Measurements from ENCODE around the gene TMSB15B.
"Not testable (repeated sequence)": the region's sequence is repeated elsewhere in the genome, so short reads cannot be mapped to it uniquely, and the experiment has no call there.

Gene TMSB15B

DNA sequence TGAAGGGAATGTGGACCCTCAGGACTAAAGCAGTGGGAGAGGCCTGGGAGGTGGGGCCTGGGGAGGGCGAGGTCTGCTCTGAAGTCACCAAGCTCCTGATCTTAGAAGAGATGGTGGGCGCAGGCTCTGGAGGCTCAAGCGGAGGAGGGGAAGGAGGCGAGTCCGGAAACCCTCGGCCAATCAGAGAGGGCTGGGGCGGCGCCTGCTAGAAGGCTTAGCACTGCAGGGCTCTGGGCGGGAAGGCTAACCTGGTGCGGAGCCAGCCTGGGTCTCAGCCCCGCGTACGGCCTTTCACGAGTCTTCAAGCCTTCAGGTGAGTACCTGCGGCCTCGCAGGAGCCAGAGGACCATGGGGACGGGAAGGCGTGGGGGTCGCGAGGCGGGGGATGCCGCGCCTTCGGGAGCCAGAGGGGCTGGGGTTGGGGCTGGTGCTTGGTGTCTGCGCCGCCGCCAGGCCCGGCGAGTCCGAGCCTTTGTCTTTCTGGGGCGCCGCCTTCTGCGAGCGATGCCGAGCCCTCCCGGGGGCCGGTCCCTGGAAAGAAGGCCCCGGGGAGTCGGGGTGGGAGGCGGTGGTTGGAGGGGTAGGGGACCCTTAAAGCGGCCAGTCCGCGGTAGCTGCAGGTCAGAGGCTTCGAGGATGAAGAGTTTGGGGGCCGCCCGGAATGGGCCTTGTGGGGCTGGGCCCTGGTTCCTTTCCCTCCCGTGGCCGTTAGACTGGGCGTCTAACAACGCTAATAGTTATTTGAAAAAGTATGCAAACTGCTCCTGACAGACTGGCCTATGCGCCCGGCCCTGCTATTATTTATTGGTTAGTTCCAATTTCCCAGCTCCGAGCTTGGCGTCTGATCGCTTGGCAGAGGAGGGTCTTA is at the start of gene TMSB15B:
Gene TMSB15B, plus strand, starts transcription at position 217 of the 868 bp plus-strand sequence.
- not testable (repeated sequence) for DNase-seq (ENCODE audit: low read depth)

DNA sequence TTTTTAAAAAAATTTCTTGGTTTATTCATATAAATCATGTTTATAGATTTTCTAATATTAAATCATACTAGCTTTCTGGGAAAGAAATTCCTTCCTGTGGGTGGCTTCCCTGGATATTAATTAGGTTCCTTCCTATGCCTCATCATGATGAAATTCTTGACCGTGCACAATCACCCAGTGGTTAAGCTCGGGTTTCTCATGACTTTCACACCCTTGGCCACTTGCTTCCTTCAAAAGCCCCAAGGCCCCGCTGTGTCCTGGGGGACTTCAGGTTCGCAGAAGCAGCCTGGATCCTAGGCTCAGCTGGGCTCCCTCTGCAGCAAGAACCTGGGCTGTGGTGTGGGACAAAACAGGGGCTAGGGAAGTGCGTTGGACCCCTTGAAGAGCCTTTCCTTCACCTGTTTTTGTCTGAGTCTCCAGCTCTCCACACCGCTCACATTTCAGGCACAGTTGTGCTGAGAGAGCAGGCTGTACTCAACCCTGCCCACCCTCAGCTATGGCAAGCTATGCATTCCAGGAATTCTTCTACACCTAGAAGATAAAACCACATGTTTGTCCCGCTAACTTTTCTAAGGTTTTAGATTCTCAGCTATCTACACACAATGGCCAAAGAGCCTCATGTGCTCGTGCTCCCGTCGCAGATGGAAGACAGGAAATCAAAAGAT is 48.9 kb upstream of the TMSB15B start:
- DNase-seq (ENCODE audit: low read depth) = peak; percentile 17

DNA sequence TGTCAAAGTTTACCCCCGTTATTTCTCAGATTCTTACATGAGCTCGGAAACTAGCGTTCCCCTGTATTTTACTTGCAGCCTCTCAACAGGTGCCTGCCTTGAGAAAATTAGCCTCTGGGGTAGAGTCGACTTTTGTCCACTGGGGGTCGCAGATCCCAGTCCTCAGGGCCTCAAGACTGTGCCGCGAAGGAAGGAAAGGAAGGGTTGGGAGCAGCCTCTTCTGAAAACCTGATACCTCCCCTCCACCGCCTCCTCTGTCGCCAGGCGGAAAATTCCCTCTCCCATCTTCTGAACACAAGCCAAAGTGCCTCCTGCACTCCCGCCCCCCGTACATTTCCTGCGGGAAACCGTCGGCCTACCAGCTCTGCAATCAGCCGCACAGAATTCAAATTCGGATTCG is 44.4 kb upstream of the TMSB15B start:
- DNase-seq (ENCODE audit: low read depth) = peak; percentile 60

DNA sequence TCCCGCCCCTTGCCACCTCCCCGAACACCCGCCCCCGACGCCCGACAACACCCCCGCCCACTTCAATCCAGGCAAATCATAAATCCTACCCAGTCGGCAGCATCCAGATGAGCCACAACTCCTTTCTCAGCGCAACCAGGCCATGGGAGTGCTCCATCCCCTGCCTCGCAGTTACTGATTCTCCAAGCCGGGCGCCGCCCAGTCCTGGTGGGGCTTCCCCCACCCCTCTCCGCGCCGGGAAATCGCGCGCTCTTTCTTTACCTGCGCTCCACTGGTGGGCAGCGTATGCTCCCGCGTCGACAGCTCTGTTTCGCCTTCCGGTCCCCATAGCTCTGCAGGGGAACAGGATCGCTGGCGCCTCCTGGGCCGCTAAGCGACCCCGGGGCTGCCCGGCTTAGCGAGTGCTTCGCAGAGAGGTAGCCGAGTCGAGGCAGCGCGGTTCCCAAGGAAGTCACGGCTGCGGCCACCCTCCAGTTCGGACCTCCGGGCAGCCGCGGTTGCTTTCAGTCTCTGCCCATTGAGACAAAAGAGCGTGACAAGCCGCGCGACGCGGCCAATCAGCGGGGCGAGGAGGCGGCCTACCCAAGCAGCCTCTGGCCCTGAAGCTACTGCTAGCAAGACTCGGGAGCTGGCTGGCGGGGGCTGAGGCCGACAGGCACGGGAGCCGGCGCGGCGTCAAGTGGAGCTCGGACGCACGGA is 43.7 kb upstream of the TMSB15B start:
- peak; percentile 68 for DNase-seq (ENCODE audit: low read depth)

DNA sequence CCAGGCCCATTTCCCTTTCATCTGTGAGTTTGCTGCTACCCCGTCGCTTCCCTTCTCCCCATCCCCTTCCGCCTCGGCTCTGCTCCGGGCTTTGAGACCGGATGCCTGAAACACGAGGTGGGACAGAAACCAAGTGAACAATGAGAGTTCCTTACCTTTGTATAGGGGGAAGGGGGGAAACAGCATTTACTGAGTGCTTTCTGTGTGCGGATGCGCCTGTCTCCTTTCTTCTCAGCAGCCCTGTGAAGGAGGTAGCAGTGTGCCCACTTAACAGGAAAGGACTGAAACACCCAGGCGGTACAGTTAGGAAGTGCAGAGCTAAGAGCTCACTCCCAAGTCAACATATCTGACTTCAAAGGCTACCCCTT is 43.2 kb upstream of the TMSB15B start:
- peak; percentile 55 for DNase-seq (ENCODE audit: low read depth)

DNA sequence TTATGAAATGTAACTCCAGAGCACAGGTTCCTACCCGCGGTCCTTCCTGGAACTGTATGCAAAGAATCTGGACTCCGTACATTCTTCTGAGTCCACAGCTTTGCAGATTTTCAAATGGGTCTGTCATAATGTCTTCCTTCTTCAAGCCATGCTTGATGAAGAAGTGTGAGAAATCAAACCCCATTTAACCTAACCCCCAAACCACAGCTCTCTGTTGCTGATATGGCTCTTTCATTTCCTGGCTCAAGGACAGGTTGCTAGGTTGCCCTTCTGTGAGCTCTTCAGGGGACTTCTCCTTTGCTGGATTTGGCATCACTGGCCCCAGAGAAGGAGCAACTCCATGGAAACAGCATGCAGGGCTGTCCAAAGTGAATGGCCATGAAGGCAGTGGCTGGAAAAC is 41.9 kb upstream of the TMSB15B start:
- not testable (repeated sequence) for DNase-seq (ENCODE audit: low read depth)

DNA sequence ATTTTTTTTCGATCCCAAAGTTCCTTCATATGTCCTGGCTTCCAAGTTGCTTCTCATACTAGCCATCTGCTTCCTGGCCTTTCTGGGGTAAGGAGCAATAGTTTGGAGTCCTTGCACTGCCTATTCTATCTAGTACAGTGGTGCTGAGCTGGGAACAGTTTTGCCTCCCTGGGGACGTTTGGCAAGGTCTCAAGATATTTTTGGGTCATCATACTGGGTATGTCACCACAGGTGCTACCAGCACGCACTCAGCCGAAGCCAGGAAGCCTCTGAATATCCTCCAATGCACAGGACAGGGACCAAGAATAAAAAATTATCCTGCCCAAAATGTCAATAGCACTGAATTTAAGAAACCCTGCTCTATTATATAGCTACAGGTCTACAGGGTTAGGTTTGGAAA is 35.4 kb upstream of the TMSB15B start:
- DNase-seq (ENCODE audit: low read depth) = no peak

DNA sequence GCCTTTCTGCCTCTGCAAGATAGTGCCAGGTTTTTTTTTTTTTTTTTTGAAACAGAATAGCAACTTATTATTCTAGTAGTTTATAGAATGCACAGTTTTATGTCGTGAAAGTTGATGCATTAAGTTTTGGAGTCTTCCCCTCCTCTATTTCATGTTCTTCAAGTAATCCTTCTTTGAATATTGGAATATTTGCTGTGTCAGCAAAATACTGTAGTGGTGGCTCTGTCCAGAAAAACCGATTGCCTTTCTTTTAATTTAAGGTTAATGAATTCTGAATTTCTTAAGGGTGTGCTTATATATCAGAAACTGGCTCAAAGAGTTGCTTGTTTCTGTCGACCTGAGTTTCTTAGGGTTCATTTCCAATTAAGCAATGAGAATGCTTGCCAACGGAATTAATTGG is 34.8 kb upstream of the TMSB15B start:
- no peak for DNase-seq (ENCODE audit: low read depth)

DNA sequence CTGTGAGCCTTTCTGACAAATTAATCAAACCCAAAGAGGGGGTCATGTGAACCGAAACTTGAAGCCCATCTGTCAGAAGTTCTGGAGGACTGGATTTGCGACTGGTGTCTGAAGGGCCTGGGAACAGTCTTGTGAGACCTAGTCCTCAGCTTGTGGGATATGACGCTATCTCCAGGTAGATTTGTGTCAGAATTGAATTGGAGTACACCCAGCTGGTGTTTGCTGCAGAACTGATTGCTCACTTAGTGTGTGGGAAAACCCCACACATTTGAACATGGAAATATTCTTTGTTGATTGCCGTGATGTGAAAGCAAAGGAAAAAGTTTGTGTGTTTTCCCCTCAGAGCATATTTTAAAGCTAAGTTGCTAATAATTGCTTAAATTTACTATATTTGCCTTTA is 30.3 kb upstream of the TMSB15B start:
- no peak for DNase-seq (ENCODE audit: low read depth)

DNA sequence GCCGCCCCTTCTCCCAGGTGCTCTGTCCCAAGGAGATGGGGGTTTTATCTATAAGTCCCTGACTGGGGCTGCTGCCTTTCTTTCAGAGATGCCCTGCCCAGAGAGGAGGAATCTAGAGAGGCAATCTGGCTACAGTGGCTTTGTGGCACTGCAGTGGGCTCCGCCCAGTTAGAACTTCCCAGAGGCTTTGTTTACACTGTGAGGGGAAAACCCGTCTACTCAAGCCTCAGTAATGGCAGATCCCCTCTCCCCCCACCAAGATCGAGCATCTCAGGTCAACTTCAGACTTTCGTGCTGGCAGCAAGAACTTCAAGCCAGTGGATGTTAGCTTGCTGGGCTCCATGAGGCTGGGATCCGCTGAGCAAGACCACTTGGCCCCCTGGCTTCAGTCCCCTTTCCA is 22.2 kb upstream of the TMSB15B start:
- not testable (repeated sequence) for DNase-seq (ENCODE audit: low read depth)

DNA sequence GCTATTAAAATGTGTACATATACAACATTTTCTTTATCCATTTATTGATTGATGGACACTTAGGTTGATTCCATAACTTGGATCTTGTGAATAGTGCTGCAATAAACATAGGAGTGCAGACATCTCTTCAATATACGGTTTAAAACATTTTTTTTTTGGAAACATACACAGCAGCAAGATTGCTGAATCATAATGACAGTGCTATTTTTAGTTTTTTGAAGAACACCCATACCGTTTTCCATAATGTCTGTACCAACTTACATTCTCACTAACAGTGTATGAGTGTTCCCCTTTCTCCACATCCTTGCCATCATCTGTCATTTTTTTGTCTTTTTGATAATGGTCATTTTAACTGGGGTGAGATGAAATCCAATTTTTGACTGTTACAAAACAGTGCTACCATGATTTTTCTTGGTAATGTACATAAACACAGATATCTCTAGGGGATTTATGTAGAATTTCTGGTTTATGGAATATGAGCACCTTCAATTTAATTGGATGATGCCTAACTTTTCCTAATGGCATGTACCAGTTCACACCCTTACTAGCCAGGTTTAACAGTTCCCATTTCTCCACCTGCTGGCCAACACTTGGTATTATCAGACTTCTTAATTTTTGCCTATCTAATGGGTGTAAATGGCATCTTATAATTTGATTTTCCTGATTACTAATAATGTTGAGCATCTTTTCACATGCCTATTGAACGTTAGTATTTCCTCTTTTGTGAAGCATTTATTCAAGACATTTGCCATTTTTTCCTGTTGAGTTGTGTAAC is 21.0 kb upstream of the TMSB15B start:
- peak; percentile 40 for DNase-seq (ENCODE audit: low read depth)

DNA sequence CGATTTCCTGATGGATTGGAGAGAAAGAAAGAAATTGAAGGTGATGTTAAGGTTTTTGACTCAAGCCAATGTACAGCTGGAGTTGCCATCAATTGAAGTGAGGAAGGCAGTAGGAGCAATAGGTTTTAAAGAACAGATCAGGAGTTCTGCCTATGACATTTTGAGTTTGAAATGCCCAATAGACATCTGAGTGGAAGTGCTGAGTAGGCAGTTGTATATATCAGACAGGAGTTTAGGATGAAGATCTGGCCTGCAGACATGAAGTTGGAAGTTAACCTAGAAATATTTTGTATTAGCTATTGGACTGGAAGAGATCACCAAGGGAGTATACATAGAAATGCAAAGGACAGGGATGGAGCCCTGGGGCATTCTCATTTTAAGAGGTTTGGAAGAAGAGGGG is 12.9 kb upstream of the TMSB15B start:
- DNase-seq (ENCODE audit: low read depth) = no peak

DNA sequence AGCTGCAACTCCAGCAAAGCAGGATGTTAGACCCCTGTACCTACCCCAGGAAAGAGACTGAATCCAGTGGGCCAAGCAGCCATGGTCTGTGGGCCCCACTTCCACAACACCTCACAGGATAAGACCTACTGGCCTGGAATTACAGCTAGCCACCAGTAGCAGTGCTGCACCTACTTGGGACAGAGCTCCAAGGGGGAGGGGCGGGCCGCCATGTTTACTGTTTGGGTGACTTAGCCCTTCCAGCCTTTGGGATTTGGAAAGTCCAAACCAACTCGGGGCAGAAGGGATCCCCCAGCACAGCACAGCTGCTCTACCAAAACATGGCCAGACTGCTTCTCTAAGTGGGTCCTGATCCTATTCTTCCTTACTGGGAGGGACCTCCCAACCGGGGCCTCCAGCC is 9.1 kb upstream of the TMSB15B start:
- DNase-seq (ENCODE audit: low read depth) = no peak

DNA sequence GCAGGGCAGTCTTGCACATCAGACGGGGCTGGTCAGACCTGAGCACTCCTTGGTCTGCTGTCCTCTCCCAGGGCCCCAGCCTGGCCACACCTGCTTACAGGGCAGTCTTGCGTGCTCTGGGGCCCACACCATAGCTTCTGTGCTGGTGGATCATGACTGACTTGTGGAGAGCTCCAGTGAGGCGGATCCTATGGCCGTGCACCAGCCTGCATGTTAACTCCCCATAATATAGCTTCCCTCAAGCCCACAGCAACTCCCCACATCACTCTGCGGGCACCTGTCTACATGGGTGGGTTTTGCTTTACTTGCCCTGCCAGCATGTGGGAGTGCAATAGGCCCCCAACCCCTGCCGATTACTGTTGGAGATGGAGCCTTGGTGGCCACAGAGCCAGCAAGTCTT is 8.2 kb upstream of the TMSB15B start:
- no peak for DNase-seq (ENCODE audit: low read depth)

DNA sequence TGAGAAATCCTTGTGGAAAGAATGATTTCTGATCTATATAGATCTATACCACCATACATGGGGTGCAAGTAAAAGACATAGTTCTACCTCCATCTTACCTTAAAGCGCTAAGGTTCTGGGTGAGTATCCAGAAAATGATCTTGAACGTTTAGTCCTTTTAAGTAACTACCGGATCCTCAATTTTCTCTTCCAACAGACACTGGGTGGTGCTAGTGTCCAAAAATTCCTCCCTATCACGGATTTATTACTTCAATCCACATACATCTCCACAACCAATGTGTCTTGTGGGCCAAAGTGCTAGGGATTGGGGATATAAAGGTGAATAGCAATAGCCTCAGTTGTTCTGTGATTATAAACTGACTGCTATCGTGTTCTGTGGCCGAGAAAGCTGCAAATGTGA is 1.8 kb upstream of the TMSB15B start:
- not testable (repeated sequence) for DNase-seq (ENCODE audit: low read depth)

DNA sequence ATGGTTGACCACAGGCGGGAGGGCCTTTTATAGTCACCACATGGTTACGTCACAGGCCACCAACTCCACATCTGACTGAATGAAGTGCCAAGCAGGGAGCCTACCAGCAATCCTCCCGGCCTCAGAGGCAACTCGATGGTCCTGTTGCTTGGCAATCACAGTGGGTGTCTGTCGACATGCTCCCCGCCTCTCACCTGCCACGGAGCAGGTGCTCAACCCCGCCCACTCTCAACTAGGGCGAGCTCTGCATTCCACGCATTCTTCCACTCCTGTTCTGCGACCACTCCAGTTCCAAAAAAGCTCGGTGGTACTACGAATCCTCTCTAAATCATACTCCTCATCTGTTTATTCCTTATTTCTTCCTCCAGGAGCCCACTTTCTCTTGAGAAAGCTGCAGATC is 21.1 kb downstream of the TMSB15B start:
- DNase-seq (ENCODE audit: low read depth) = not testable (repeated sequence)

DNA sequence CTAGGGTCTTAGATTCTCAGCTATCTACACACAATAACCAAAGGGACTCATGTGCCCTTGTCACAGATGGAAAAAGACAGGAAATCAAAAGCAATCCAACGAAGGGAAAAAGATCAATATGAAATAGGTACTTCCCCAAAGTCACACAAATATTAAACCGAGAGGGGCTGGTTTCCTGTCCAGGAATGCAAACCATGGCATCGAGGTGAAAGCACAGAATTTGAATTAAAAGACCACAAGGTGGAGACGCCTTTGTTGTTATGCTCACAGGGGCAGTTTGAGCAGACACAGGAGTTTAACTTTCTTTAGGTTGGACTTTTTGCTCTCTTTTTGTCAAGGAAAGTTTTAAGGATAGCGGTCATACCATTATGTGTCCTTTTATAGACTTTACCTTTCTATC is 36.8 kb downstream of the TMSB15B start:
- no peak for DNase-seq (ENCODE audit: low read depth)

DNA sequence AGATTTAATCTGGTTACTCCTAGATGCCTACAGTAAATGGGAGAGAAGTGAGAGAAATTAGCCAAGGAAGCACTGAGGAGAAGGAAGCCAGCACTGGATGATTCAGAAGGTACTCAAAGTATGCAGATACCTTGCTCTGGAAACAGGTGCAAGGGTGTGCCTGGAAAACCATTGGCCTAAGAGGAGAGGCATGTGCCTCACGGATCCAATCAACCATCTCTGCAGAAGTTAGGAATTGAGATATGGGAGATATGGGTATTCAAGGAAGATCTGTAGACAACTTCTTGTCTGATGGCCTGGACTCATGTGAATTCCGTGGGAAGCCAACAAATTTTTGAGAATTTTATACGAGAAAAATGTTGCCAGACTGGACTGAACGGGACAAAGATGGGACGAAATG is 46.4 kb downstream of the TMSB15B start:
- no peak for DNase-seq (ENCODE audit: low read depth)

DNA sequence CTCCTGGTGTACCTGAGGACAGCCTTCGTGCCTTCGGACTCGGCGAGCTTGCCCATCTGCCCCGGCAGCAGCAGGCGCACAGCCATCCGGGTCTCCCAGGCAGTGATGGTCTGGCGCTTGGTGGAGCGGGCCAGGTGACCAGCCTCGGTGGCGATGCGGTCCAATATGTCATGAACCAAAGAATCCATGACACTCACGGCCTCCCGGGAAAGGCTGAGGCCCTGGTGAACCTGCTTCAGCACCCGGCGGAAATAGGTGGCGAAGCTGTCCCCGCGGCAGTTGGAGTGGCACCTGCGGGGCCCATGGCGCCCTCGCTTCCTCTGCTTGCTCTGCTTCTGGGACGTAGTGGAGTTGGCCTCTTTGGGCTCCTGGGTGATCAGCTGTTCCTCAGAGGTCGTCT is 50.7 kb downstream of the TMSB15B start:
- no peak for DNase-seq (ENCODE audit: low read depth)

DNA sequence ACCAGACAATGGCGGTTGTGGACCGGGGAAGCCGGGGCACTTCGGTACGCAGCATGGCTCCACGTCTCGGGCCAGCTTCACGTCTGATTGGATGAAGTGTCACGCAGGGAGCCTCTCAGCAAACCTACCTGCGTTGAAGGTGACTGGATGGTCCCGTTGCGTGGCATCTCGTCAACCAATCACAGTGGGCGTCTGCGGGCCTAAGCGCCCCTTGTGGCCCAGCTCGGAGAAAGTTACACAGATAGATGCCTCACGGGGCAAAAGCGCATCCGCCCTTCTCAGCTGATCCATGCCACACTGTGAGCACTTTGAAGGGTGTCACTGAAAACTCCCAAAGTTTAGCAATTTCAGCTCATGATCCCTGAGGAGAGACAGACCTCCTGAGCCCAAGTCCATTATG is 51.2 kb downstream of the TMSB15B start, which contains the start of gene H2BW1:
Gene H2BW1, minus strand, starts transcription at position 103 of the 400 bp plus-strand sequence. CDS start 132 bp downstream, outside the sequence.
- DNase-seq (ENCODE audit: low read depth) = no peak

DNA sequence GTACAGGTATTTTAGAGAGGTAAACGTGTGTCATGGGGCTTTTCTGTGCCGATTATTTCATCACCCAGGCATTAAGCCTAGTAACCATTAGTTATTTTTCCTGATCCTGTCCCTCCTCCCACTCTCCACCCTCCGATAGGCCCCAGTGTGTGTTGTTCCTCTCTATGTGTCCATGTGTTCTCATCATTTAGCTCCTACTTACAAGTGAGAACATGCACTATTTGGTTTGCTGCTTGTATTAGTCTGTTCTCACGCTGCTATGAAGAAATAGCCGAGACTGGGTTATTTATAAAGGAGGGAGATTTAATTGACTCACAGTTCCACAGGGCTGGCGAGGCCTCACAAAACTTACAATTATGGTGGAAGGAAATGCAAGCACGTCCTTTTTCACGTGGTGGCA is 53.1 kb downstream of the TMSB15B start:
- DNase-seq (ENCODE audit: low read depth) = not testable (repeated sequence)

Data from iris pigment epithelial cell (primary cell).